ENCODE results near the gene SIPA1L2. TPM values are rescaled to one million over a fixed set of nuclear protein-coding genes. Genes with fewer than 3 reads are reported as not detected.

Gene SIPA1L2
- total and polyA plus RNA-seq, 10 of the 15 experiments (the other 5 are each of a cell fraction or from before 2014, with no cell fraction given): 0.01 to 0.18 TPM; not detected in 8

- TF ChIP-seq EP300 (IDR thresholded peaks at IDR 0.05; ENCODE audit: borderline replicate concordance in 1 of 2, control insufficient read depth in 1 of 2, low read depth in 2 of 2, low read length in 2 of 2) (no peak), ETV6 (conservative IDR thresholded peaks at IDR 0.05 in 1 of 2, IDR thresholded peaks at IDR 0.05 in 1 of 2; ENCODE audit: borderline replicate concordance in 1 of 2, low read depth in 1 of 2) (no peak), SMAD1 (IDR thresholded peaks at IDR 0.05; ENCODE audit: low read depth, partially characterized antibody) (no peak), SPI1 (IDR thresholded peaks at IDR 0.05; ENCODE audit: borderline replicate concordance, insufficient read depth, low read depth, low read length) (peak; percentile 86), ZNF592 (IDR thresholded peaks at IDR 0.05) (no peak), MYB (IDR thresholded peaks at IDR 0.05; ENCODE audit: borderline replicate concordance, low read depth, low read length) (no peak), BACH1 (IDR thresholded peaks at IDR 0.05; ENCODE audit: borderline replicate concordance) (no peak), NKRF (conservative IDR thresholded peaks at IDR 0.05) (no peak), ATF2 (IDR thresholded peaks at IDR 0.05; ENCODE audit: low read length) (0 out of 2 replicates have a peak, but pooled peaks have one; percentile 40), CREB1 (IDR thresholded peaks at IDR 0.05; ENCODE audit: low read depth) (no peak), RBBP5 (conservative IDR thresholded peaks at IDR 0.05) (no peak), BMI1 (IDR thresholded peaks at IDR 0.05; ENCODE audit: borderline replicate concordance) (no peak), CUX1 (IDR thresholded peaks at IDR 0.05; ENCODE audit: insufficient replicate concordance, low read depth, low read length) (no peak), ZZZ3 (IDR thresholded peaks at IDR 0.05; ENCODE audit: control insufficient read depth, insufficient read length, low read depth) (no peak), ATF7 (IDR thresholded peaks at IDR 0.05; ENCODE audit: low read depth) (peak; percentile 30; the same call in 1 of the 2 replicates)
These were observed 25.3 kb upstream of the SIPA1L2 start (continued) for GRCh38 chr1:232655028-232655745.

Data from GM12878 (cell line).